Parathyroid adenoma (tissue), 2 donors: ENCODE measurements around the gene RPS4Y2.

Experiments
- H2AFZ ChIP-seq: fragments of 300-600 bp; sonication (generic); one replicate; pipeline ENCODE4 v1.7.0; 2017; ENCODE audit warnings: antibody characterized with exemption, mild to moderate bottlenecking
- H3K27ac ChIP-seq: fragments of 300-600 bp; sonication (generic); one replicate; pipeline ENCODE4 v1.7.0; 2017
- H3K27me3 ChIP-seq: fragments of 300-600 bp; sonication (generic); one replicate; pipeline ENCODE4 v1.7.0; 2017; ENCODE audit warnings: low read length; ENCODE audit not compliant: control insufficient read depth, insufficient read depth
- H3K36me3 ChIP-seq: fragments of 300-600 bp; sonication (generic); one replicate; pipeline ENCODE4 v1.7.0; 2017; ENCODE audit warnings: low read length; ENCODE audit not compliant: control insufficient read depth, insufficient read depth
- H3K4me1 ChIP-seq: fragments of 300-600 bp; sonication (generic); one replicate; pipeline ENCODE4 v1.7.0; 2017; ENCODE audit warnings: control low read depth
- H3K4me2 ChIP-seq: fragments of 300-600 bp; sonication (generic); one replicate; pipeline ENCODE4 v1.7.0; 2017; ENCODE audit warnings: low read length
- H3K4me3 ChIP-seq: fragments of 300-600 bp; sonication (generic); one replicate; pipeline ENCODE4 v1.7.0; 2017; ENCODE audit warnings: low read depth, low read length
- H3K79me2 ChIP-seq: fragments of 300-600 bp; sonication (generic); one replicate; pipeline ENCODE4 v1.7.0; 2017; ENCODE audit warnings: control low read depth
- H3K9ac ChIP-seq: fragments of 300-600 bp; sonication (generic); one replicate; pipeline ENCODE4 v1.7.0; 2017; ENCODE audit warnings: mild to moderate bottlenecking
- H3K9me3 ChIP-seq: fragments of 300-600 bp; sonication (generic); one replicate; pipeline ENCODE4 v1.7.0; 2017; ENCODE audit warnings: low read length; ENCODE audit not compliant: control insufficient read depth
- TF ChIP-seq, protein P1 (sequence below): fragments of 300-600 bp; sonication (generic); IDR thresholded peaks from one replicate; pipeline ENCODE4 v1.7.0; 2017; ENCODE audit warnings: antibody characterized with exemption, mild to moderate bottlenecking
- donor health status: primary hyperparathyroidism.

Gene RPS4Y2

GRCh38 chrY:20813459-20813858 is 57.6 kb downstream of the RPS4Y2 start:
- Histone ChIP-seq H3K79me2 (no peaks in the 10 kb centered on the region), H3K9ac (no peak overlapping the region), H3K27me3 (no peaks in the 10 kb centered on the region), H3K36me3 (no peaks in the 10 kb centered on the region), H3K9me3 (no peaks in the 10 kb centered on the region), H3K4me2 (no peak overlapping the region), H3K27ac (no peak overlapping the region), H2AFZ (no peak overlapping the region), H3K4me1 (no peaks in the 10 kb centered on the region), H3K4me3 (no peak overlapping the region)
- TF ChIP-seq, protein P1, sequence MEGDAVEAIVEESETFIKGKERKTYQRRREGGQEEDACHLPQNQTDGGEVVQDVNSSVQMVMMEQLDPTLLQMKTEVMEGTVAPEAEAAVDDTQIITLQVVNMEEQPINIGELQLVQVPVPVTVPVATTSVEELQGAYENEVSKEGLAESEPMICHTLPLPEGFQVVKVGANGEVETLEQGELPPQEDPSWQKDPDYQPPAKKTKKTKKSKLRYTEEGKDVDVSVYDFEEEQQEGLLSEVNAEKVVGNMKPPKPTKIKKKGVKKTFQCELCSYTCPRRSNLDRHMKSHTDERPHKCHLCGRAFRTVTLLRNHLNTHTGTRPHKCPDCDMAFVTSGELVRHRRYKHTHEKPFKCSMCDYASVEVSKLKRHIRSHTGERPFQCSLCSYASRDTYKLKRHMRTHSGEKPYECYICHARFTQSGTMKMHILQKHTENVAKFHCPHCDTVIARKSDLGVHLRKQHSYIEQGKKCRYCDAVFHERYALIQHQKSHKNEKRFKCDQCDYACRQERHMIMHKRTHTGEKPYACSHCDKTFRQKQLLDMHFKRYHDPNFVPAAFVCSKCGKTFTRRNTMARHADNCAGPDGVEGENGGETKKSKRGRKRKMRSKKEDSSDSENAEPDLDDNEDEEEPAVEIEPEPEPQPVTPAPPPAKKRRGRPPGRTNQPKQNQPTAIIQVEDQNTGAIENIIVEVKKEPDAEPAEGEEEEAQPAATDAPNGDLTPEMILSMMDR: no peak

DNA sequence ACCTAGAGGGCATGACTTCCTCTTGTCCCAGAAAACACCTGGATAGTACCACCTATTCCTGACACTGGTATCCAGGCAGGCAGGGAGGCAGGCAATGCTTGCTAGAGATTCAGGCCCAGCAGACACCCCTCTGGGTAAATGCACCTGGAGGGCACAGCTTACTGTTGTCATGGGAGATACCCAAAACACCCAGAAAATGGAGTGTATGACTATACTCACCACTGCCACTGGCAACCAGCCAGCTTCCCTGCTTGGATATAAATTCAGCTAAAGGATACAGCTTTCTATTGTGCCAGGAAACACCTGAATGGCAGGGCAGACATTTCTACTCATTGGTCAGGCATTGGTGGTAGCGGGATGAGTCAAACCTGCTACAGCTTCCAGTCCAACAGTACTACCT is 58.9 kb downstream of the RPS4Y2 start:
- H3K4me2 ChIP-seq: no peak overlapping the region
- H3K27me3 ChIP-seq: no peaks in the 10 kb centered on the region
- H2AFZ ChIP-seq: no peak overlapping the region
- no peaks in the 10 kb centered on the region for H3K4me1 ChIP-seq
- H3K4me3 ChIP-seq: no peak overlapping the region
- no peaks in the 10 kb centered on the region for H3K36me3 ChIP-seq
- H3K9me3 ChIP-seq: no peaks in the 10 kb centered on the region
- TF ChIP-seq, protein P1: no peak
- H3K27ac ChIP-seq: no peak overlapping the region
- no peaks in the 10 kb centered on the region for H3K79me2 ChIP-seq
- no peak overlapping the region for H3K9ac ChIP-seq

- Histone ChIP-seq H3K4me2 (no peak overlapping the region), H3K36me3 (no peaks in the 10 kb centered on the region), H3K27me3 (no peaks in the 10 kb centered on the region), H2AFZ (no peak overlapping the region), H3K79me2 (no peaks in the 10 kb centered on the region), H3K9ac (no peak overlapping the region), H3K4me1 (no peaks in the 10 kb centered on the region), H3K9me3 (no peaks in the 10 kb centered on the region), H3K4me3 (no peak overlapping the region), H3K27ac (no peak overlapping the region)
- TF ChIP-seq, protein P1: no peak
Observed at GRCh38 chrY:20817067-20817466, 61.2 kb downstream of the RPS4Y2 start.
